HK-2 (cell line): ENCODE data around the gene FOXO3.
"Not testable (repeated sequence)": the region's sequence is repeated elsewhere in the genome, so short reads cannot be mapped to it uniquely, and the experiment has no call there.

Source experiments
- DNase-seq: peaks from one replicate; pipeline ENCODE4 v3.0.0-alpha.2; 2018; ENCODE audit not compliant: unreplicated experiment

The FOXO3 gene

DNA sequence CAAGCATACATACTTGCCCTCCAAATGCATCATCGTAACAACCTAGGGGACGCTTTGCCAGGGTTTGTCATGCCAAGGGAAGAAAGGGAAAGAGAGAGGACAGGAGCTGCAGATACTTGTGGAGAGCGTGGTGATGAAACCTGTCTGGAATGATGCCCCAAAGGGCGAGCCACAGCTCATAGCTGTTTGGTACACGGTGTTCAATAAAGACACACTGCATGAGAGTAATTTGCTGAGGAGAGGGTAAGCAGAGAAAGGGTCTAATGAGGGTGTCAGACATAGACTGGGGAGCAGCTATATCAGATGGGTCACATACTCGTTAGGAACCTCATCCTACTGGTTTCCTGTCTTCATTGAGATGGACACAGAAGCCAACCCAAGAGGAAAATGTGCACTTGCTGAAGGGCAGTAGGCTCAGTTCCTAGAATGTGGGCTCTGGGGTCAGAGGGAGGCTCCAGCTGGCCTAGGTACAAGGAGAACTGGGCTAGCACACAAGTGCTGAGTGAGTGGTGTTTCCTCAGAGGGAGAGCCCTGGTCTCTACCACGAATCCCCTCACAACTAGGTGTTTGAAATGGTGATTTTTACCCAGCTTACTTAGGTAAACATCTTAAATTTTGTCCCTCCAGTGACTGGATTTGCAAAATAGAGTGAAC, 5.2 kb upstream of the FOXO3 start:
- DNase-seq = no peak

DNA sequence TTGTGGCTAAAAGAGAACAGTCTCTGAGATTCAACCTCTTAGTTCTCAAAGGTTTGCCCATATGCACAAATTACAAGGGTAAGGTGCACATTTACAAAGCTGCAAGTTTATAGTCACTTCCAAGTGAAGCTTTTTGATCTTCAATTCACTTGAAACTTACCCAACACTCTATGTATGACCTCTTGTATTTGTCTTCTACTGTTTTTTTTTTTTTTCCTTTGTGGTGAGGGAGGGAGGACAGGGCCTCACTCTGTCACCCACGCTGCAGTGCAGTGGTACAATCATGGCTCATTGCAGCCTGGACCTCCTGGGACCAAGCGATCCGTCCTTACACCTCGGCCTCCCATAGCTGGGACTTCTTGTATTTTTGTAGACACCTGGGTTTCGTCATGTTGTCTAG, 4.5 kb upstream of the FOXO3 start:
- DNase-seq = no peak

DNA sequence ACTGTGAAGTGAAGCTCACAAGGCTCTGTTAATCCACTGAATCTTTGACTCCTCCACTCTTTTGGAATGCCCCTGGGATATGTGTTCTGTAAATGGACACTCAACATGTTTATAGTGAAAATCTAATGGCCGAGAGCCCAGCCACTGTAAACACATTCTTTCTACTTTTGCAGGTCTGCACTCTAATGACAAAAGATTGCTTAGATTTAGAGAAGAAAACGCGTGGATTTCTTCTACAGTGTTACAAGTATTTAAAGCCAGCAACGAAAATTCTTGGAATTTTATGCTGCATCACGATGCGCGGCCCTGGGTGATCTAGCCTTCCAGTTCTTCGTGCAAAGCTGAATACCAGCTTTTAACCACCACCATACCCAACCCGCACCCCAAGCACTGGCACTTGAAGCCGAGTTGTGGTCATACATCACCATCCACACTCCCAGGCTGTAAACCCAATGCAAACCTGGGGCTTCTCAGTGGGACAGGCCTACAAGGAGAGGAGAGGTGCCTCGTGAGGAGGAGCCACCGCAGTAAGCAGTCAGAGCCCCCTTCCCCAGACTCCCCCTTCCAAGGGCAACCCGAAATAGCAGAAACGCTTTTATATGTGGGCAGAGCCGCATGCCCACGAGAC, 3.7 kb upstream of the FOXO3 start:
- DNase-seq = no peak

DNA sequence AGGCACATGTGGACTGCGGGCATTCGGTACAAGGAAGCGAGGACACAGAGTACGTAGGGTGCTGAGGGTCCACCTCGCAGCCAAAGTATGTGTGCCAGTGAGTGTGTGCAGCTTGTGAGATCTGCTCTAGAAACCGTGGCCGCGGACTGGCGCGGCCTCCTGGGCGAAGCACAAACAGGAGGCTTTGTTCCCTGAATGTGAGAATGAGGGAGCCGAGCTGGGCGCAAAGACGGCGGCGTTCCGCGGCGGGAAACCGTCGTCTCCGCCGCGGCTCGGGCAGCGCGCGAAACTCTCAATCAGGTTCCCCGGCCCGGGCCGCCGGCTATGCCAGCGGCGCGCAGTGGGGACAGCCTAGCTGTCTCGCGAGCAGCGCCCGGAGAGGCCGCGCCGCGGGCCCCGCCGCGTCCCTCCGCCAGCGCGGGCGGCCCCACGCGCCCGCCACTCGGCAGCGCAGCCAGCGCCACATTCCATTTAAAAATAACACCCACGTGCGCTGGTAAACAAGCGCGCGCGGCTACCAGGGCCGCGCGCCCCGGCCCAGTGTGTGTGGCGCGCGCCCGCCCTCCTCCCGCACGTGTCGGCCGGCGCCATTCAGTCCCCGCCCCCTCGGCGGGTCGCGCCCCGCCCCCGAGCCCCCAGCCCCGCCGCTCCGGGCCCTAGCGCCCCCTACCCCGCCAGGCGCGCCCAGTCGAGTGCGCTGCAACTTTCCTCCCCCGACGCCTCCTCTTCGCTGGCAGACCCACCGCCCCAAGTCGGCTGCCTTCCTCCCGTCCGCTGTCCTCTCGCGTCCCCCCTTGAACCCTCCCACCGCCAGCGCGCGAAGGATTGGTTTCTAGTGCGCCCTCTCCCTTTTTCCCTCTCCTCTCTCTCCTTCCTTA, 3.0 kb upstream of the FOXO3 start:
- DNase-seq = no peak

DNA sequence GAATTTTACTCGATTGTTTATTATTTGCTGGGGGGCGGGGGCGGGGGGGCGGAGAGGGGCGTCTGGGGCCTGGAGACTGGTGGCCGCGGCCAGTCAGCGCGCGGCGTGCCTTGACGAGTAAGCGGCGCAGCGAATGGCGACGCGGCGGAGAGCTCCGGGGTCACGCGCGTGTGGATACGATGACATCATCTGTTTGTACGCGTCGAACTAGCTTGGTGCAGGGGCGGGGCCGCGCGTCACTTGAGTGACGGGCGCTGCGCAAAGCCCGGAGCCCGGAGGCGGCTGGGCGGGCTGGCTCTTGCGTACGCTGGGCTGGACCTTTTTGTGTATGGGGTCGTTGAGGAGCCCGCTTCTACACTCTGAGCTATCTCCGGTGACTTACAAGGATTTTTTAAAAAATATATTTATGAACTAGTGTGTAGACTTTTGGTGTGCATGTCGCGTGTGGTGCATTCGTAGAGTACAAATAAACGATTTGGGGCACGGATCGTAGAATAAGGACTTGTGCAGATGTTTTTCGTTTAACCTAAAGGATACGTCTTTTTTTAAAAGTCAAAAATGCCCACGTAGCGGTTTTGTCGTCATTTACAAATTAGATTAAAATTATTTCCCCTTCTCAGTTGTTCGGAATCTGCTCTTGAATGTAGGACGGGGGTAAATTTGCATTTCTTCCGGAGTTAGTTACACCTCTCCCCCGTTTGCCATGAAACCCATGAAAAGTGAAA, 2.2 kb upstream of the FOXO3 start:
- DNase-seq = peak; percentile 97

DNA sequence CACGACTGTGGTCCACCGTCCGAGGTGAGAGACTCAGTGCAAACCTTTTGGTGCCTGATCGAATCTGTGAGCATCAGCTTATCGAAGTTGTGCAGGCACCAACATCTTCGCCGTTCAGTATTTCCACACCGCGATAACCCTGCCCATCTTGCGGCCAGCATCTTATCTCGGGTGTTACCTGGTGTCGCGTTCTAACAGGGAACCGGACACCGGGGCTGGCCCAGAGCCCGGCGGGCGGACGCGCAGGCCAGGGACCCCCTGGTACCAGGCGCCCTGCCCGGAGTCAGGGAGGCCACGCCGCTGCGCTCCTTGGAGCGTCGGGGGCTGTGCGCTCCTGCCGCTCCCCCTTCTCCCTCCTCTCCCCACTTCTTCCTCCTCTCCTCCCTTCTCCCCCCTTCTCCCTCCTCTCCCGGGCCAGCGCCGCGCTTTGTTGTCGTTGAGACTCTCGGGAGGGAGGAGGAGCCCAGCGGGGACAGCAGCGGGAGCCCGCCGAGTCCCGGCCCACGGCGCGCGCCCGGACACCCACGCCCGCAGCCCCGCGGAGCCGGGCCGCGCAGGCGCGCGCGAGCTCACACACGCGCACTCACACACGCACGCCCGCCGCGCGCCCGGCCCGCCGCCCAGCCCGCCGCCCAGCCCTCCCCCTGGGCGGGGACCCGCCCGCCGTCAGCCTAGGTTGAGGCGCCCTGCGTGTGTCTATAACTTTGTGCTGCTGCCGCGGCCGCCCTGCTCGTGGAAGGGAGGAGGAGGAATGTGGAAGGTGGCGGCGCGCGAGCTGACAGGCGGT, 1.4 kb upstream of the FOXO3 start:
- DNase-seq = peak; percentile 91

DNA sequence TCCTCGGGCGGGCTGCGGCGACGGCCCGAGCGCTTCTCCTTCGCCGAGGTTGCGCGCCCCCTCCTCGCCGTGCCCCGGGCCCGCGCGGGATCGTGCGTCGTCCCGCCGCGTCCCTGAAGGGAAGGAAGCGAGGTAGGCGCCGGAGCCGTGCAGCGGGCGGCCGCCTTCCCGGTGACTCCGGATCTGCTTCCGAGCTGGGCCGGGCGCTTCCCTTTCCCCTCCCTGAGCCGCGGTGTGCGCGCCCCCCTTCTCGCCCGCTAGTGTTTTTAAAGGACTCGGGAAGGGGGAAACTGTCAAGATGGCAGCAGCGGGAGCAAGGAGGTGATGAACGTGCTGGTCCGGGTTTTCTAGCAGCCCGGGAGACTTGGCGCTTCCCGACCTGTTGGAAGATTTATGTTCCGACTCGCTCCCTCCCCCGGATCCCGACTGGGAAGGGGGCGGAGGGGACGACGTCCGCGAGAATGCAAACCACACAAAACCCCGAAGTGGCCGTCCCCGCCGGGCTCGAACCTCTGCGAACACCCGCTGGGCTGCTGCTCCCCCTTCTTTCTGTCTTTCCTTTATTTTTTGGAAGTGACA, 744 bp upstream of the FOXO3 start:
- peak; percentile 63 for DNase-seq

DNA sequence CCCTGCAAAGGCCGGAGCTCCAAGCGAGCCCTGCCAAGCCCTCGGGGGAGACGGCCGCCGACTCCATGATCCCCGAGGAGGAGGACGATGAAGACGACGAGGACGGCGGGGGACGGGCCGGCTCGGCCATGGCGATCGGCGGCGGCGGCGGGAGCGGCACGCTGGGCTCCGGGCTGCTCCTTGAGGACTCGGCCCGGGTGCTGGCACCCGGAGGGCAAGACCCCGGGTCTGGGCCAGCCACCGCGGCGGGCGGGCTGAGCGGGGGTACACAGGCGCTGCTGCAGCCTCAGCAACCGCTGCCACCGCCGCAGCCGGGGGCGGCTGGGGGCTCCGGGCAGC, 561 bp downstream of the FOXO3 start:
- not testable (repeated sequence) for DNase-seq

DNA sequence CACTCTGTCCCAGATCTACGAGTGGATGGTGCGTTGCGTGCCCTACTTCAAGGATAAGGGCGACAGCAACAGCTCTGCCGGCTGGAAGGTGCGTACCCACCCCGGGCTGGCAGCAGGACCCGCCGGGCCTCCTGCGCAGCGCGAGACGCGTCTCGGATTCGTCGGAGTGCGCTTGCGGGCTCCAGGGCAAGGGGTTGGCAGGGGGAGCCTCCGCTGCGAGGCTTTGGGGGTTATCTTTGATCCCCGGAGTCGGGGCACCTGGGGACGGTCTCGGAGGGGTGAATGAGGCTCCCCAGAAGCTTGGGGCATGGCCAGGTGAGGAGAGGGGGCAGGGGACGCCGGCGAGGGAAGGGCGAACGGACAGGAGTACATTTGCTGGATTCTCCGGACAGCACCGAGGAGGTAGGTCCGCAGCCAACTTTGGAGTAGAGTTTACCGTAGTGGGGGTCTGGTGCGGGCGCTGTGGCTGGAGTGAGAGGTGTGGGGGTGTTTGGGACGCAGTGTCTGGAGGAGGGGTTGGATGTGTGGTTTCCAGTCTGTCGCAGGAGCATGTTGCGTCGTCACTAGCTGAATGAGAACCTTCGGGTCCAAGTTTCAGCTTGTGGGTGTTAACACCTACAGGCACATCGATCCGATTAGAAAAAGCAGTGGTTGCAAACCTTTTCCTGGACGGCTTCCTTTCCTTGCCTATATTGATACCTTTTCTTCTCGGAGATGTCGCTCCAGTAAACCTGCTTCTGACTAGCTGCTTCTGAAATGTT, 1.2 kb downstream of the FOXO3 start:
- peak; percentile 54 for DNase-seq

DNA sequence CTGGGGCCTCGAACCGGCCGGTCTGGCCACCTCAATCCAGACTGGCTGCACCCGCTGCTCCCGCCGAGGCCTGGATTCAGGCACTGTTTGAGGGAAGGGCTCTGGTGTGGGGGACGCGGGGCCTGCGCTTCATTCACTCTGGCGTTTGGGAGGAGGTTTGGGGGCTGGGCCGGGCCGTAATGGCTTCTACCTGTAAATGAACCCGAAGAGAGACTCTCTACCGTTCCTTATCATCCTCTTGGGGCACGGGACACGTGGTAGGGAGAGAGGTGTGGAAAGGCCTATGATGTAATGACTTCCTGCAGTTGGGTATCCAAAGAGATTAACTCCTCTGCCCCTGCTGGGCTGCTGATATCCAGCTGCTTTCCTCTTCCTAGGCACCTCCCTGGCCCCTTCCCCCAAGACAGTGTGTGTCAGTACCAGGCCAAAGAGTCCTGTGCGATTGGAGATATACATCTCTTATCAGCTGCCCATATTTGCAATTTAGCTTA, 1.8 kb downstream of the FOXO3 start:
- peak; percentile 75 for DNase-seq

DNA sequence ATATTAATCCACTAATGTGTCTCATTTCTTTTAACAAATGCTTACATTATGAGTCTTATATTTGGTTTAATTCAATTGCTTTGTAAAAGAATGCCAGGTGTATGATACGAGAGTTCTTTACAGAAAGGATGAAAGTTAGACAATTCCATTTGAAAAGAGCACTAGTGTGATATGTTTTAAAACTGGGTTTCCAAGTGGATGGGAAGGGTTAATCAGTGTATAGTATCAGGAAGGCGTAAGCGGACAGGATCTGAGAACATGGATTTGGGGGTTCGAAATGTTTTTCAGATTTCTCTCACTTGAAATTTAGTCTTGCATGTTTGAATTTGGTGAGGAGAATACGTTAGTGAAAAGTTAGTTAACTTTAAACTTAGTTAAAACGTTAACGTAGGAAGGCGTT, 2.6 kb downstream of the FOXO3 start:
- no peak for DNase-seq

DNA sequence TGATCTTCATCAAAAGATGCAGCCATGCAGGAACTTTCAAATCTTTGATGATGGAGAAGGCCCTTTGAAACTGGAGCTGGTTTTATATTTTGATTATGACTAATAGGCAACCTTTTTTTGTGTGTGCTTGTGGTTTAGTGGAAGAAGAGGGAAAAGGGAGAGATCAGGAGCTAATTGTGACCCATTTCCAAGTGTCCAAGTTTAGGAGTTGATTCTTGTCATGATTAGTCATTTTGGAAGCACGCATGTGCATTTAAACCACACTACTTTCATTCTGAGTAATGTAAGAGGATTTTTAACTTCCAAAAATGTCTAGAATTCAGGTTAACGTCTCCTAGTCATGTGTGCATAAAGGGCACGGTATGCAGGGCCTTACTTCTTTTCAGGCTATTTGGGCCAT, 3.5 kb downstream of the FOXO3 start:
- DNase-seq = no peak

DNA sequence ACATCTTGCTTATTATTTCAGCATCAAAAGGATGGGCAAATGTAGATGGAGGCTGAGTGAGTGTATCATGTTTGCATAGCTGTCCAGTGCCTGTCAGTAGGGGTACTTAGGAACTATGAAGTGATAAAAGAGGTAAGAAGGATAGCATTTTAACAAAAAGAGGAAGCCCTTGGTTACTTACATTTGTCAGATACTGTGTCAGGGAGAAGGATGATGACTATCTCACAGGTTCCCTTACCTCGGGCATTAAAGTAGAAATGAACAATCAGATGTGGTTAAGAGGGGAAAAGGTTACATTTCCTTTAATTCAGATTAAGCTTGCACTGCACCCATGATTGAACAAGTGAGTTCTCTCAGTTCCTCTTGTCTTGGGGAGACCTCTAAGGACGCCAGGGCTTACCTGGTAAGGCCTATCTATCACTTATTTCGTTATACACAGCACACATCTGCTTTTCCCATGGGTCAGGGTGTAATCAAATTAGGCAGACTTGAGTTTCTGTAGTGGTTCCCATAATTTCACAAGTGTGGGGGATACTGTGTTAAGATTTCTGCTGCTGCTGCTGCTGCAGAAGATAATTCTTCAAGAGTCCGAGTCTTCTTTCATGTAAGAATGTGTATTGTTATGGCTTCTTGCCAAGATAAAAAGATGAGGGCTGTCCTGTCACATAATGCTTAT, 4.5 kb downstream of the FOXO3 start:
- DNase-seq = no peak

DNA sequence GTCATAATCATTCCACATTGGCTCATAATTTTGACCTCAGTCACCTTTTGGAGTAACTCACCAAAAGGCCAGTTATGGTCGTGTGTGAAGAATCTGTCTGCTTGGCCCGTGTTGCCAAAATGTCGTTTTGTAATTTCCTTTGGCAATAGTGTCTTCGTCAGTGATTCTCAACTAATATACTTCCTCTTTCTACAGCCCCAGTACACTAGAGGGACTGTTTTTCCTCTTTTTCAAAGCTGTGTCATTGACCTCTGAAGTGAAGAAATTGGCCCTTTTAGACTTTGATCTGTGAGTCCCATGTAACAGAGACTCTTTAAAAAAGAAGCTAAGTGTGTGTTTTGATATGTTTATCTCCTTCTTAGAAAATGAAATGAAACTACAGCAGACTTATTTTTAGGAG, 5.2 kb downstream of the FOXO3 start:
- DNase-seq = no peak

DNA sequence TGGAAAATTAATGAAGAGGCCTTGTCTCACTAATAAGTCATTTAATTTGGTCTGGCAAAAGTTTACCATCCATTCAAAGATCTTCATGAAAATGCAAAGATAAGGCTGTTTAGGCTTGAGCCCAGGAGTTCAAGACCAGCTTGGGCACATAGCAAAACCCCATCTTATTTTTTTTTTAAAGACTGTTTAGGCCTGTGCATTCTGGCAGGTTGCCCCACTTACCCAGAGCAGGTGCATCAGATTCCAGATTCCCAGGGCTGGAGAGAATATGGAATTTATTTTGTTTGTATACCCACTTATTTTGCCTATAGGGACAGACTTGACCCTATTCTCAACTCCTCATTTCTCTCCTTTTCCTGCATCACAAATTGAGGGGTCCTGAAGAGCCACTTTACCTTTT, 5.7 kb downstream of the FOXO3 start:
- DNase-seq = no peak

DNA sequence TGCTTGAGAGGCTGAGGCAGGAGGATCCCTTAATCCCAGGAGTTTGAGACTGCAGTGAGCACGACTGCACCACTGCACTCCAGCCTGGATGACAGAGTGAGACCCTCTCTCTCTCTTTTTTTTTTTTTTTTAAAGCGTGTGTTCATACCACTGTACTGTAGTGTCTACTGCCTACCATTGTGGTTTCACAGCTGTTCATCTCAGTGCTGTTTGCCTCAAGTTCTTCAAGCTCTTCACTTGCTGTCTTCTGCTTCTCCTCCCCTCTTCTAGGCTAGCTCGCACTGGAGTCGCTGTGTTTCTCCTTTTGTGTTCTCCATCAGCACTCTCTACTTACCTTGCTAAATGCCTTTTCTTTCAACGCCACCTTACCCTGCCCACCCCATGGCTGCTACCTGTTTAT, 7.4 kb downstream of the FOXO3 start:
- DNase-seq = no peak

DNA sequence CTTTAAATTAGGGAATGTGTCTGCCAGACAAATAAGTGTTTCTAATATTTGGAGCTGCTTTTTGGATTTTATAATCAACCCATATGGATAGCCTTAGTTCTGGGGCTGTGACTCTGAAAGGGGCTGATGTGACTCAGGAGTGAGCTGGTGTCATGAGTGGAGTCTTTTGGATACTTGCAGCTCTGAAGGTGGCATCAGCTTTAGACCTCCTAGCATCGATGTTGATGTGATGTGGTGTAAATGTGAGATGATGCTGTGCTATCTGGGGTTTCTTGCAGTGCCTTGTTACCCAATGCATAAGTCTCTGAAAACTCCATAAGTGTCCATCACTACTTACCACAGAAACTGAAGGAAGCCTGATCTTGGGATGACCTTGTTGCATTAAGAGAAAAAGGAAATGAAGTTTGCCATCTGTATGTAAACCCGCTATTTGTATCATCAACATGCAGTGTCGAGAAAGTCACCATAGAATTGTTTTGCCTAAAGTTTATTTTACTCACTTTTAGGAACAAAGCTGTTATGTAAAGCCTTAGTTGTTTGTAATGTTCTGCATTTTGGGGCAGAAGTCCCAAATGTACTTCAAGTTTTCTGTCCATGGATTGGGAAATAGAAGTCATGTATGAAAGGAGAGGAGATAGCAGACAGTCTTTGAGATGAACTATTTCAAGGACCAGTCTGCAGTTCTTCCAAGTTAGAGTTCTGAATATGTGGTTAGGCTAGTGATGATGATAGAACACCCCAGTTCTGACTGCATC, 8.0 kb downstream of the FOXO3 start:
- DNase-seq = no peak

DNA sequence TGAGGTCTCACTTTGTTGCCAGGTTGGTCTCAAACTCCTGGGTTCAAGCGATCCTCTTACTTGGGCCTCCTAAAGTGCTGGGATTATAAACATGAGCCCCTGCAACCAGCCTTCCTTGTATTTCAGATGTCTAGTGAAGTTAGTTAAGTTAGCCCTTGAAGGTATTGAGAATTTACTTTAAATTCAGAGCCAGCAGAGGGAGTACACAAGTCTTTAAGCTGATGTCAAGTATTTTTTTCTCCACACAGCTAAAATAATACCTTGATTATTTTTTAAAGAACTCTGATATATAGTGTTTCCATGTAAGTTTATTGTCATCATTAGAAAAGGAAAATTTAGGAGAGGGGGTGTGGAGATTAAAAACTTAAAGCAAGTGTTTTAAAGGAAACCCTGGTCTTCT, 9.8 kb downstream of the FOXO3 start:
- no peak for DNase-seq
